Endodermal cell (in vitro differentiated cells): ENCODE measurements around the gene MGAT3. TPM values are rescaled to one million over a fixed set of nuclear protein-coding genes. Genes with fewer than 3 reads are reported as not detected.
A peak's percentile ranks its signal among the peaks of the same experiment; 100 is the strongest.

Source experiments
- DNase-seq: peaks from one replicate; pipeline ENCODE4 v3.0.0-alpha.2; 2017
- H3K27ac ChIP-seq: 2 replicates; pipeline ENCODE4 v1.5.1; 2013; ENCODE audit warnings: mild to moderate bottlenecking, low read depth, low read length, moderate library complexity
- H3K27me3 ChIP-seq: 2 replicates; pipeline ENCODE4 v1.6.1; 2013; ENCODE audit warnings: mild to moderate bottlenecking, low read length, moderate library complexity; ENCODE audit not compliant: insufficient read depth, control insufficient read depth, poor library complexity, severe bottlenecking
- H3K36me3 ChIP-seq: 2 replicates; pipeline ENCODE4 v1.7.0; 2013; ENCODE audit warnings: mild to moderate bottlenecking, low read length, moderate library complexity; ENCODE audit not compliant: control insufficient read depth, insufficient read depth
- H3K4me1 ChIP-seq: one replicate; pipeline ENCODE4 v1.7.0; 2013; ENCODE audit warnings: low read length; ENCODE audit not compliant: control insufficient read depth, insufficient read depth
- H3K4me3 ChIP-seq: 2 replicates; pipeline ENCODE4 v1.5.1; 2013; ENCODE audit warnings: mild to moderate bottlenecking, low read length, moderate library complexity
- H3K9ac ChIP-seq: 2 replicates; pipeline ENCODE4 v1.6.1; 2013; ENCODE audit warnings: mild to moderate bottlenecking, low read length, moderate library complexity; ENCODE audit not compliant: poor library complexity, severe bottlenecking; ENCODE audit errors: extremely low read depth
- H3K9me3 ChIP-seq: 2 replicates; pipeline ENCODE4 v1.6.1; 2013; ENCODE audit warnings: mild to moderate bottlenecking, low read length, moderate library complexity; ENCODE audit not compliant: control insufficient read depth
- H3K27ac Mint-ChIP-seq: 2 replicates; pipeline ENCODE4 v1.8.0; 2020; ENCODE audit warnings: mixed read lengths
- H3K27me3 Mint-ChIP-seq: 2 replicates; pipeline ENCODE4 v1.8.0; 2021; ENCODE audit warnings: mild to moderate bottlenecking, mixed read lengths; ENCODE audit not compliant: insufficient read depth
- H3K36me3 Mint-ChIP-seq: 2 replicates; pipeline ENCODE4 v1.8.0; 2020; ENCODE audit warnings: low read depth, mixed read lengths
- H3K4me1 Mint-ChIP-seq: 2 replicates; pipeline ENCODE4 v1.8.0; 2020; ENCODE audit warnings: mixed read lengths
- H3K4me3 Mint-ChIP-seq: 2 replicates; pipeline ENCODE4 v1.8.0; 2020; ENCODE audit warnings: mild to moderate bottlenecking, moderate library complexity, mixed read lengths
- H3K9me3 Mint-ChIP-seq: 2 replicates; pipeline ENCODE4 v1.8.0; 2020; ENCODE audit warnings: mild to moderate bottlenecking, mixed read lengths
- CTCF ChIP-seq: fragments of 200-600 bp; sonication (generic); conservative IDR thresholded peaks from 2 replicates; pipeline ENCODE4 v1.5.0; 2021; ENCODE audit warnings: antibody characterized with exemption, mild to moderate bottlenecking
- WGBS, 2 experiments: methylation state at CpG; one replicate each; pipeline versions ENCODE4 v1.1.5 to v1.1.7; 2013; ENCODE audit warnings: missing lambda C conversion rate in 2 of 2, mixed read lengths in 1 of 2; ENCODE audit not compliant: insufficient coverage in 1 of 2, insufficient read length in 1 of 2; 5-methylcytosine and 5-hydroxymethylcytosine counted together
- total RNA-seq, 2 donors: library from RNA; stranded (reverse); fragmentation: NEBNext Ultra II Directional in 1 of 2; extraction: Animal tissue kit (Norgen Biotek cat#: 25700) in 1 of 2; gene quantifications; 2 replicates in 1 of 2; 3 replicates in 1 of 2; pipeline ENCODE4 v1.2.1, GENCODE V29; 2021

The MGAT3 gene
- total RNA-seq, 2 donors from 2014 or later, result 9.0 to 16.7 TPM

GRCh38 chr22:39522567-39523300 is 65.9 kb downstream of the MGAT3 start:
- H3K36me3 ChIP-seq, result peaks cover 41% of the 10 kb centered on the region
- Mint-ChIP-seq H3K36me3 (peaks cover 50% of the 10 kb centered on the region), H3K9me3 (no peaks in the 10 kb centered on the region), H3K4me1 (peaks cover 30% of the 10 kb centered on the region), H3K27me3 (no peaks in the 10 kb centered on the region), H3K27ac (peak overlapping the region; percentile 100), H3K4me3 (peak overlapping the region; percentile 95)
- H3K27ac ChIP-seq, result no peak overlapping the region
- H3K9ac ChIP-seq, result peak overlapping the region; percentile 99
- DNase-seq, result no peak
- no peaks in the 10 kb centered on the region for H3K4me1 ChIP-seq
- 85 to 89% methylated on average over 11 to 14 of the region's 14 CpGs for WGBS, 2 experiments
- H3K27me3 ChIP-seq, result no peaks in the 10 kb centered on the region
- H3K9me3 ChIP-seq, result no peaks in the 10 kb centered on the region
- TF ChIP-seq CTCF, result no peak
- peak overlapping the region; percentile 97 for H3K4me3 ChIP-seq

GRCh38 chr22:39524089-39524752 is 67.4 kb downstream of the MGAT3 start:
- Mint-ChIP-seq H3K27ac (no peak overlapping the region), H3K4me1 (peaks cover 31% of the 10 kb centered on the region), H3K27me3 (no peaks in the 10 kb centered on the region), H3K4me3 (no peak overlapping the region), H3K36me3 (peaks cover 59% of the 10 kb centered on the region), H3K9me3 (no peaks in the 10 kb centered on the region)
- TF ChIP-seq CTCF, result no peak
- Histone ChIP-seq H3K27me3 (no peaks in the 10 kb centered on the region), H3K9me3 (no peaks in the 10 kb centered on the region), H3K9ac (no peak overlapping the region), H3K4me1 (no peaks in the 10 kb centered on the region), H3K36me3 (peaks cover 50% of the 10 kb centered on the region), H3K4me3 (no peak overlapping the region), H3K27ac (no peak overlapping the region)
- WGBS, 2 experiments, result 94 to 95% methylated on average over 10 to 13 of the region's 13 CpGs
- DNase-seq, result no peak

- H3K36me3 ChIP-seq, result peaks cover 58% of the 10 kb centered on the region
Measured at GRCh38 chr22:39524753-39525657, 68.2 kb downstream of the MGAT3 start.

More at GRCh38 chr22:39524753-39525657, 68.2 kb downstream of the MGAT3 start:
- peaks cover 37% of the 10 kb centered on the region for H3K4me1 Mint-ChIP-seq
- WGBS, 2 experiments, result 95 to 100% methylated on average over 4 to 10 of the region's 10 CpGs
- no peak for DNase-seq
- no peaks in the 10 kb centered on the region for H3K4me1 ChIP-seq
- no peaks in the 10 kb centered on the region for H3K9me3 ChIP-seq
- H3K9me3 Mint-ChIP-seq, result no peaks in the 10 kb centered on the region
- H3K27me3 ChIP-seq, result no peaks in the 10 kb centered on the region
- peak overlapping the region; percentile 85 for H3K27ac Mint-ChIP-seq
- H3K4me3 ChIP-seq, result no peak overlapping the region
- peaks cover 65% of the 10 kb centered on the region for H3K36me3 Mint-ChIP-seq
- H3K9ac ChIP-seq, result no peak overlapping the region
- no peak for TF ChIP-seq CTCF
- no peaks in the 10 kb centered on the region for H3K27me3 Mint-ChIP-seq
- H3K4me3 Mint-ChIP-seq, result no peak overlapping the region
- H3K27ac ChIP-seq, result no peak overlapping the region
